Natural killer cell (primary cell): ENCODE results near the gene ZNF835. TPM values are rescaled to one million over a fixed set of nuclear protein-coding genes. Genes with fewer than 3 reads are reported as not detected.

Source experiments
- ATAC-seq, 3 donors: fragments of 150-1000 bp in 2 of 3; fragments of 200-7000 bp in 1 of 3; cut with Tn5 transposase; 1 replicate in 1 of 3; 2 replicates in 2 of 3; pipeline ENCODE4 v1.10.0; 2021; ENCODE audit warnings: mild to moderate bottlenecking in 2 of 3, moderate library complexity in 2 of 3
- DNase-seq, 2 donors: peaks; one replicate each; pipeline versions ENCODE4 v3.0.0 to v3.0.0-alpha.2; 2013 to 2021; ENCODE audit warnings: mixed read lengths in 1 of 2
- H3K27ac ChIP-seq: one replicate; pipeline ENCODE4 v1.5.1; 2013; ENCODE audit warnings: mild to moderate bottlenecking, low read length
- H3K27me3 ChIP-seq: one replicate; pipeline ENCODE4 v1.6.1; 2013; ENCODE audit warnings: low read length; ENCODE audit not compliant: control insufficient read depth, insufficient read depth
- H3K36me3 ChIP-seq: one replicate; pipeline ENCODE4 v1.6.1; 2013; ENCODE audit warnings: low read length; ENCODE audit not compliant: control insufficient read depth, insufficient read depth
- H3K4me1 ChIP-seq: one replicate; pipeline ENCODE4 v1.6.1; 2013; ENCODE audit warnings: low read length; ENCODE audit not compliant: control insufficient read depth, insufficient read depth
- H3K4me3 ChIP-seq: one replicate; pipeline ENCODE4 v1.5.1; 2013; ENCODE audit warnings: low read length
- H3K9me3 ChIP-seq: one replicate; pipeline ENCODE4 v1.6.1; 2013; ENCODE audit warnings: low read length; ENCODE audit not compliant: control insufficient read depth, insufficient read depth
- H3K27ac Mint-ChIP-seq, 2 donors: one replicate each; pipeline ENCODE4 v1.8.0; 2022; ENCODE audit warnings: mild to moderate bottlenecking in 2 of 2, mixed read lengths in 2 of 2, moderate library complexity in 1 of 2
- H3K27me3 Mint-ChIP-seq, 2 donors: one replicate each; pipeline ENCODE4 v1.8.0; 2022; ENCODE audit warnings: low read depth in 2 of 2, mixed read lengths in 2 of 2
- H3K36me3 Mint-ChIP-seq: one replicate; pipeline ENCODE4 v1.8.0; 2022; ENCODE audit warnings: mixed read lengths
- H3K4me1 Mint-ChIP-seq, 2 donors: one replicate each; pipeline ENCODE4 v1.8.0; 2022; ENCODE audit warnings: mixed read lengths in 2 of 2
- H3K4me3 Mint-ChIP-seq: one replicate; pipeline ENCODE4 v1.8.0; 2022; ENCODE audit warnings: mild to moderate bottlenecking, moderate library complexity, mixed read lengths
- H3K9me3 Mint-ChIP-seq, 2 donors: one replicate each; pipeline ENCODE4 v1.8.0; 2022; ENCODE audit warnings: mixed read lengths in 2 of 2
- CTCF ChIP-seq: fragments of 200-600 bp; IDR thresholded peaks from one replicate; pipeline ENCODE4 v1.8.0; 2022; ENCODE audit warnings: antibody characterized with exemption
- WGBS: methylation state at CpG from one replicate; pipeline ENCODE4 v1.1.7; 2013; ENCODE audit warnings: missing lambda C conversion rate; ENCODE audit not compliant: insufficient coverage; 5-methylcytosine and 5-hydroxymethylcytosine counted together
- intact Hi-C: fragments of 100-400 bp; cut with micrococcal nuclease; formaldehyde crosslinking; loops from one replicate; pipeline ENCODE4 v1.14.2; 2022
- total RNA-seq, 4 donors: library from RNA; stranded (reverse); fragments of 120-200 nt in 1 of 4; gene quantifications; one replicate each; pipeline versions ENCODE4 v1.2.3 to v1.2.4, GENCODE V29; 2013 to 2022

ZNF835 gene
- total RNA-seq, 3 donors from 2014 or later (not counting 1 experiment from before 2014, with no cell fraction given): 0.18 to 2.1 (median 0.92) TPM

DNA sequence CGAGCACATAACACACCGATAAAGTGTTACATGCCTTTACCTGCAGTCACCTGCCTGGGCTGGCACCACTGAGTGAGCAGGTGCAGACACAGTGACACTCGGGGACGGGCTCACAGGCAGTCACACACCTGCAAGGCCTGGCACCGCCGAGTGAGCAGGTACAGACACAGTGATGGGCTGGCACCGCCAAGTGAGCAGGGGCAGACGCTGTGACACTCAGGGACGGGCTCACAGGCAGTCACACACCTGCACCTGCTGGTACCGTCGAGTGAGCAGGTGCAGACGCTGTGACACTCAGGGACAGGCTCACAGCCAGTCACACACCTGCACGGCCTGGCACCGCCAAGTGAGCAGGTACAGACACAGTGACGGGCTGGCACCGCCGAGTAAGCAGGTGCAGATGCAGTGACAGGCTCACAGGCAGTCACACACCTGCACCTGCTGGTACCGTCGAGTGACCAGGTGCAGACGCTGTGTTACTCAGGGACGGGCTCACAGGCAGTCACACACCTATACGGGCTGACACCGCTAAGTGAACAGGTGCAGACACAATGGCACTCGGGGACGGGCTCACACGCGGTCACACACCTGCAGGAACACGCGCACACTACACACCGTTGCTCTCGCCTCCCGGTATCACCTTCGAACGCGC is 470 bp downstream of the ZNF835 start:
- no peak for TF ChIP-seq CTCF
- Histone ChIP-seq H3K4me3 (peak overlapping the region; percentile 44), H3K36me3 (no peaks in the 10 kb centered on the region), H3K9me3 (peaks cover 28% of the 10 kb centered on the region), H3K27me3 (no peaks in the 10 kb centered on the region), H3K27ac (no peak overlapping the region), H3K4me1 (peaks cover 27% of the 10 kb centered on the region)
- H3K27me3 Mint-ChIP-seq: no peaks in the 10 kb centered on the region
- peak overlapping the region; percentile 96 for H3K4me3 Mint-ChIP-seq
- 44% methylated on average over 35 of the region's 35 CpGs for WGBS
- peak in 2 of 3 donors; percentile 19 to 37 for ATAC-seq
- H3K36me3 Mint-ChIP-seq: no peaks in the 10 kb centered on the region
- peaks cover 5 to 35% of the 10 kb centered on the region in 2 donors for H3K4me1 Mint-ChIP-seq
- no peak for DNase-seq
- peak overlapping the region; percentile 60 to 82 for H3K27ac Mint-ChIP-seq
- no peaks in the 10 kb centered on the region for H3K9me3 Mint-ChIP-seq
- intact Hi-C loops: no loop called here

DNA sequence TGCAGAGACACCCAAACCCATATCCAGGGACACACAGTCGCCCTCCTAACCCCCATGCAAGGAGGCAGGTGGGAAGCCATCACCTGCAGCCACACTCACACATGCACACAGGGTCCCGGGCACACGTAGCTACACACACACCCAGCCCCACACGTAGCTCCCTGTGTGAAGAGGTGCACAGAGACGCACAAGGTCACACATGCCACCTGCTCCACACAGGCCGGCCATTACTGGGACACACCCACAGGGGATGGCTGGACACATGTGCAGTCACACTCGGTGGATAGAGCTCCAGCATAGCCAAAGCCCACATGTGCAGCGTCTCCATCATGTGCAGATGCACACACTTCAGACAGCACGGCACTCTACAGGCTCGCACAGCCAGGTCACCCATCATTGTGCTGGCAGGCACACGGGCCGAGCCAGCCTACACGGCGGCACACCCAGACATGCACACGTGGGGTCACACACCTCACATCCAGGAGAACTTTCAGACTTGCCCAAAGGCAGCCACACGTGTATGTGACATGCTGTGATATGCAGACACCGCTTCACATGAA is 1.1 kb downstream of the ZNF835 start:
- H3K4me3 ChIP-seq: no peak overlapping the region
- DNase-seq (no peak), ATAC-seq (no peak)
- Mint-ChIP-seq H3K9me3 (no peaks in the 10 kb centered on the region), H3K36me3 (no peaks in the 10 kb centered on the region), H3K4me1 (peaks cover 5 to 35% of the 10 kb centered on the region in 2 donors), H3K4me3 (peak overlapping the region; percentile 96), H3K27ac (no peak overlapping the region), H3K27me3 (no peaks in the 10 kb centered on the region)
- no peak for TF ChIP-seq CTCF
- peaks cover 32% of the 10 kb centered on the region for H3K9me3 ChIP-seq
- 94% methylated on average over 17 of the region's 17 CpGs for WGBS
- peaks cover 27% of the 10 kb centered on the region for H3K4me1 ChIP-seq
- H3K36me3 ChIP-seq: no peaks in the 10 kb centered on the region
- no peak overlapping the region for H3K27ac ChIP-seq
- intact Hi-C loops: no loop called here
- H3K27me3 ChIP-seq: no peaks in the 10 kb centered on the region

- Mint-ChIP-seq H3K4me3 (no peak overlapping the region), H3K36me3 (no peaks in the 10 kb centered on the region), H3K27ac (no peak overlapping the region), H3K4me1 (peaks cover 5 to 35% of the 10 kb centered on the region in 2 donors), H3K9me3 (no peaks in the 10 kb centered on the region), H3K27me3 (no peaks in the 10 kb centered on the region)
- 90% methylated on average over 9 of the region's 9 CpGs for WGBS
- ATAC-seq (no peak), DNase-seq (no peak)
- Histone ChIP-seq H3K36me3 (no peaks in the 10 kb centered on the region), H3K27me3 (no peaks in the 10 kb centered on the region), H3K27ac (no peak overlapping the region), H3K9me3 (peaks cover 44% of the 10 kb centered on the region), H3K4me3 (no peak overlapping the region), H3K4me1 (peaks cover 27% of the 10 kb centered on the region)
- no peak for TF ChIP-seq CTCF
- intact Hi-C loops: no loop called here
Observed at GRCh38 chr19:56668676-56669075, 2.9 kb downstream of the ZNF835 start.
